HFFc6 (cell line): ENCODE data around the gene TSPAN9. TPM values are rescaled to one million over a fixed set of nuclear protein-coding genes. Genes with fewer than 3 reads are reported as not detected.
A peak's percentile ranks its signal among the peaks of the same experiment; 100 is the strongest.

Experiments
- DNase-seq: peaks from one replicate; pipeline ENCODE4 v3.0.0-alpha.2; 2018
- H3K27ac Mint-ChIP-seq: 2 replicates; pipeline ENCODE4 v1.8.0; 2020; ENCODE audit warnings: mild to moderate bottlenecking, mixed read lengths
- H3K27me3 Mint-ChIP-seq: 2 replicates; pipeline ENCODE4 v1.8.0; 2021; ENCODE audit warnings: mild to moderate bottlenecking, moderate library complexity, mixed read lengths; ENCODE audit not compliant: insufficient read depth
- H3K36me3 Mint-ChIP-seq: 2 replicates; pipeline ENCODE4 v1.8.0; 2021; ENCODE audit warnings: low read depth, mixed read lengths
- H3K4me1 Mint-ChIP-seq: 2 replicates; pipeline ENCODE4 v1.8.0; 2020; ENCODE audit warnings: low read depth, mixed read lengths
- H3K4me3 Mint-ChIP-seq: 2 replicates; pipeline ENCODE4 v1.8.0; 2020; ENCODE audit warnings: mild to moderate bottlenecking, moderate library complexity, mixed read lengths
- H3K9me3 Mint-ChIP-seq: 2 replicates; pipeline ENCODE4 v1.8.0; 2020; ENCODE audit warnings: mild to moderate bottlenecking, mixed read lengths
- total RNA-seq, 6 experiments: library from RNA; stranded (reverse); fragmentation: NEBNext Ultra II Directional; extraction: Animal tissue kit (Norgen Biotek cat#: 25700); gene quantifications; 2 replicates in 1 of 6; 3 replicates in 5 of 6; pipeline ENCODE4 v1.2.3, GENCODE V29; 2021
- TF ChIP-seq, protein P1 (sequence below): fragments of 200-600 bp; sonication (generic); IDR thresholded peaks from 2 replicates; pipeline ENCODE4 v1.5.0; 2021; ENCODE audit warnings: antibody characterized with exemption, mild to moderate bottlenecking

TSPAN9 gene
- total RNA-seq, 6 experiments from 2014 or later, result 18.1 to 35.8 (median 22.7) TPM

DNA sequence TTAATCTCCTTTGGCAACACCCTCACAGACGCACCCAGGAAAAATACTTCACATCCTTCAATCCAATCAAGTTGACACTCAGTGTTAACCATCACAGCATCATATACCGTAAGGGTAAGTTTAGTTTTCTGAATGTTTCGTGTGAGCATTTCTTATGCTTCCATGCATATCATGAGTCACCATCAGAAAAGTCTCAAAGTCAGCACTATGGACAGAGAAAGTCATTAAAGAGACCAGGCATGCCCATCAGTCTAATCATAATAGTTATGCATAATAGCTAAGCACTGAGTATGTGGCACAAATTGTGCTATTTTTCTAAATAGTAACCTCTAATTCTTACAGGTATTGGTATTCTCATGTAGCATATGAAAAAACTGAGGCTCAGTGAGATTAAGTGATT lies 255.0 kb downstream of the TSPAN9 start:
- H3K4me3 Mint-ChIP-seq, result no peak overlapping the region
- no peaks in the 10 kb centered on the region for H3K36me3 Mint-ChIP-seq
- H3K9me3 Mint-ChIP-seq, result peaks cover 4% of the 10 kb centered on the region; the same call in 1 of the 2 replicates
- TF ChIP-seq, protein P1, sequence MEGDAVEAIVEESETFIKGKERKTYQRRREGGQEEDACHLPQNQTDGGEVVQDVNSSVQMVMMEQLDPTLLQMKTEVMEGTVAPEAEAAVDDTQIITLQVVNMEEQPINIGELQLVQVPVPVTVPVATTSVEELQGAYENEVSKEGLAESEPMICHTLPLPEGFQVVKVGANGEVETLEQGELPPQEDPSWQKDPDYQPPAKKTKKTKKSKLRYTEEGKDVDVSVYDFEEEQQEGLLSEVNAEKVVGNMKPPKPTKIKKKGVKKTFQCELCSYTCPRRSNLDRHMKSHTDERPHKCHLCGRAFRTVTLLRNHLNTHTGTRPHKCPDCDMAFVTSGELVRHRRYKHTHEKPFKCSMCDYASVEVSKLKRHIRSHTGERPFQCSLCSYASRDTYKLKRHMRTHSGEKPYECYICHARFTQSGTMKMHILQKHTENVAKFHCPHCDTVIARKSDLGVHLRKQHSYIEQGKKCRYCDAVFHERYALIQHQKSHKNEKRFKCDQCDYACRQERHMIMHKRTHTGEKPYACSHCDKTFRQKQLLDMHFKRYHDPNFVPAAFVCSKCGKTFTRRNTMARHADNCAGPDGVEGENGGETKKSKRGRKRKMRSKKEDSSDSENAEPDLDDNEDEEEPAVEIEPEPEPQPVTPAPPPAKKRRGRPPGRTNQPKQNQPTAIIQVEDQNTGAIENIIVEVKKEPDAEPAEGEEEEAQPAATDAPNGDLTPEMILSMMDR, result no peak
- H3K4me1 Mint-ChIP-seq, result no peaks in the 10 kb centered on the region
- peak; percentile 15 for DNase-seq
- H3K27me3 Mint-ChIP-seq, result peaks cover 22% of the 10 kb centered on the region
- no peak overlapping the region for H3K27ac Mint-ChIP-seq

DNA sequence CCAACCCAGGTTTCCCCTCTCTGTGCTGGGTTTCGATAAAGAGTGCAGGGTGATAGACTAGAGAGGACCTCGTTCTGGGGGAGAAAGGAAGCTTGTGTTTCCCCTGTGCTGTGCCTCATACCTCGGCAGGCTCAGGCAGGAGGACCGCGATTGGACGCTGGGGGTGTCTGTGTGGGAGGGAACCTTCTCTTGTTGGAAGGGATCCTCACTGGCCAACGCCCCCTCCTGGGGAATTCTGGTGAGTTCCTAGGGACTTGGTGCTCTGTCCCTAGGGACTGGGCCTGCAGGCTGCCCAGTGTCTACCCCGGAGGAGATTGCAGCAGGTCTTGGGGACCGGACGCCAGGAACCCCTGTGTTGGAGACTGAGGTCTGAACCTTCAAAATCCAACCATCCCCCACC lies 256.4 kb downstream of the TSPAN9 start:
- TF ChIP-seq, protein P1, result 0 out of 2 replicates have a peak, but pooled peaks have one; percentile 17
- no peak overlapping the region for H3K27ac Mint-ChIP-seq
- H3K9me3 Mint-ChIP-seq, result peaks cover 4% of the 10 kb centered on the region; the same call in 1 of the 2 replicates
- H3K36me3 Mint-ChIP-seq, result no peaks in the 10 kb centered on the region
- H3K4me3 Mint-ChIP-seq, result no peak overlapping the region
- no peaks in the 10 kb centered on the region for H3K4me1 Mint-ChIP-seq
- H3K27me3 Mint-ChIP-seq, result peaks cover 32% of the 10 kb centered on the region
- no peak for DNase-seq

DNA sequence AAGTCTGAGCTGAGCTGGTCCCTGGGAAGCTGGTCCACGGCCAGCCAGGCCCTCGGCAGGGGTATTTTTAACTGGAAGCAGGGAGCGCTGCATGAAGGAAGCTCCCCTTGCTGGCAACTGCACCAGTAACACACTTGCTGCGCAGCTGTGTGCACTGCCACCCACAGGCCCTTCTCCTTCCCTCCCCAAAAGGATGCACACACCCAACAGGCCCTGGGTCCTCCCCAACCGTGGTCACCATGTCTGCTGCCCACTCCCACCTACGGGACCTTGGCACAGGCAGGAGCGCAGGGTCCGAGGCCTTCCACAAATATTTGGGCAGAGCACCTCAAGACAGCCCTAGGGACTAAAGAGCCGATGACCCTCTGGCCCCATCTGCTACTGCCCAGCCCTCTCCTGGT lies 256.8 kb downstream of the TSPAN9 start:
- Mint-ChIP-seq H3K36me3 (no peaks in the 10 kb centered on the region), H3K27me3 (peaks cover 32% of the 10 kb centered on the region), H3K4me1 (no peaks in the 10 kb centered on the region), H3K4me3 (no peak overlapping the region), H3K9me3 (peaks cover 4% of the 10 kb centered on the region; the same call in 1 of the 2 replicates), H3K27ac (no peak overlapping the region)
- TF ChIP-seq, protein P1, result no peak
- no peak for DNase-seq

DNA sequence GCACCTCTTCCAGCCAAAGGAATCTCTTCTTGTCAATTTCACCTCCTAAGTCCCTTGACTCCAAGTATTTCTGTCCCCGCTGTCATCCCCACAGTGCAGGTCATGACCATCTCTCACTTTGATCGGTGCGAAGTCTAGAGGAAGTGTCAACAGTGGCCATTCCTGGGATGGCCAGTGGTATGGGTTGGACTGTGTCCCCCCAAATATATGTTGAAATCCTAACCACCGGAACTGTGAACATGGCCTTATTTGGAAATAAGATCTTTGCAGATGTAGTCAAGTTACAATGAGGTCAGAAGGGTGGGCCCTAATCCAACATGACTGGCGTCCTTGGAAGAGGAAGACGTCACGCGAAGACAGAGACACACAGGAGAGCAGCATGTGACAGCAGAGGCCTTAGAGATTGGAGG lies 257.9 kb downstream of the TSPAN9 start:
- no peak overlapping the region for H3K4me3 Mint-ChIP-seq
- no peaks in the 10 kb centered on the region for H3K4me1 Mint-ChIP-seq
- DNase-seq, result no peak
- peaks cover 26% of the 10 kb centered on the region for H3K27me3 Mint-ChIP-seq
- TF ChIP-seq, protein P1, result no peak
- H3K27ac Mint-ChIP-seq, result no peak overlapping the region
- H3K9me3 Mint-ChIP-seq, result peaks cover 4% of the 10 kb centered on the region; the same call in 1 of the 2 replicates
- no peaks in the 10 kb centered on the region for H3K36me3 Mint-ChIP-seq

Other genes starting within 250 kb of the TSPAN9 start
- gene NRIP2, start 242.3 kb upstream of the TSPAN9 start, total RNA-seq, result not detected
- not detected for gene TEX52, start 220.3 kb upstream of the TSPAN9 start, total RNA-seq
- 10 to 100 TPM; 41.9 to 96.4 (median 89.6) TPM for gene FOXM1, start 200.2 kb upstream of the TSPAN9 start, total RNA-seq
- 10 to 100 TPM; 25.4 to 47.3 (median 39.7) TPM for gene RHNO1, start 200.2 kb upstream of the TSPAN9 start, total RNA-seq
- 10 to 100 TPM; 25.8 to 34.0 (median 31.6) TPM for gene TULP3, start 186.5 kb upstream of the TSPAN9 start, total RNA-seq
- gene TEAD4, start 118.0 kb upstream of the TSPAN9 start, total RNA-seq, result 10 to 100 TPM; 22.2 to 26.2 (median 24.7) TPM